HG02678 (cell line): ENCODE measurements around the gene TMEM131.
"Not testable (repeated sequence)": the region's sequence is repeated elsewhere in the genome, so short reads cannot be mapped to it uniquely, and the experiment has no call there.

ENCODE experiments used
- ATAC-seq: cut with Tn5 transposase; IDR thresholded peaks from one replicate; pipeline ENCODE4 v1.9.1; 2021; ENCODE audit warnings: mild to moderate bottlenecking, moderate library complexity; ENCODE audit not compliant: unreplicated experiment

TMEM131 gene

GRCh38 chr2:97714950-97715652, 280.6 kb downstream of the TMEM131 start:
- ATAC-seq, result no peak

DNA sequence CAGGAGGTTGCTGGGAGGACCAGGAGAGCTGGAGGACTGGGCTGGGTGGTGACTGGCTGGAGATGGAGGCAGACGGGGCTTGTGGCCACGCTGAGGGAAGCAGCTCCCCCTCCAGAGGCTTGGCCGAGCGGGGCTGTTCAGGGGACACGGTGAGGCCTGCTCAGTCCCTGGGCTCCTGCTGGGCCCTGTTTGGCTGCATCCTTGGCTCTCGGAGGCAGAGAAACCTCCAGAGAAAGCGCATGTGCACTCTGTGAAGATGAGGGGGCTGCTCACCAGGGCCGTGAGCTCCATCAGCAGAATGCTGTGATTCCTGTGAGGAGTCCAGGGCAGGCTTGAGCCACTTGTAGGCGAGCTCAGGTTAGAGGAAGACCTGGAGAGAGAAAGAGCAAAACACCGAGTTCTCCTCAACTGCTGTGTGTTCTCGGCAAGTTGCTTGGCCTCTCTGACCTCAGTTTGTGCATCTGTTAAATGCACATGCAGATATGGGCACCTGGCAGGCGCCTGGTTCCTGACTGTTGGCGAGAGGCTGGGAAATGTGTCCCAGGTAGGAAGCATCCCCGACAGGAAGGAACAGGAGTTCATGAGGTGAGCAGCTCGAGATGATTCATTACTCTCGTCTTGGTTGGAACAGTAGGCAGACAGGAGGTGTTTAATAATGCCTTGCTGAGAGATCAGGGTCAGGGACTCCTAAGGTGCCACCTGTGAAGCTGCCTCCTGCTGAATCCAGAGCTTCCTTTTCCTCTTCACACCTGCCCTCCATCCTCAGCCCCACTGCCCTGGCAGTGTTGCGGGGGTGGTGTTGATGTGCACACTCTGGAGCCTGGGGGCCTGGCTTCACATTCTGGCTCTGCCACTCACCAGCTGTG, 281.4 kb downstream of the TMEM131 start:
- ATAC-seq, result no peak

- ATAC-seq, result no peak
Observed at GRCh38 chr2:97713296-97714083, 282.3 kb downstream of the TMEM131 start, which contains the start of gene ZAP70. Gene ZAP70, plus strand, starts transcription at chr2:97713576. Its CDS starts 10,461 bp downstream, at chr2:97724037.

GRCh38 chr2:97712693-97713295, 283.0 kb downstream of the TMEM131 start:
- no peak for ATAC-seq

DNA sequence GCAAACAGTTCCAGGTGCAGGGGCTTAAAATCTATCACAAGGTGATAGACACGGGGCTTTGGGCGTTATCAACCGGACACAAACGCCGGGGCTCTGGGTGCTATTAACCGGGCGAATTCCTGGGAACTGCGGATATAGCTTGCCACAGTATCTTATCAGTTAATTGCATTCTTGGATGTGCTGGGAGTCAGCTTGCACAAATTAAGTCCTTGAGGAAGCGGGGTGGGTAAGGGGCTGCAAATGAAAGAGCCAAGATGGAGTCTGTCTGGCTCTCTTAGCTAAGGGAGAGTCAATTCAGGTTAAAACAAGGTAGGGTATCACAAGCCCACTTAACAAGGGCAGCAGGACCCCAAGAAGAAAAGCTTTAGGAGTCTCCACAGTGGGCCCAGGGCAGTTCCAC, 283.6 kb downstream of the TMEM131 start:
- not testable (repeated sequence) for ATAC-seq

DNA sequence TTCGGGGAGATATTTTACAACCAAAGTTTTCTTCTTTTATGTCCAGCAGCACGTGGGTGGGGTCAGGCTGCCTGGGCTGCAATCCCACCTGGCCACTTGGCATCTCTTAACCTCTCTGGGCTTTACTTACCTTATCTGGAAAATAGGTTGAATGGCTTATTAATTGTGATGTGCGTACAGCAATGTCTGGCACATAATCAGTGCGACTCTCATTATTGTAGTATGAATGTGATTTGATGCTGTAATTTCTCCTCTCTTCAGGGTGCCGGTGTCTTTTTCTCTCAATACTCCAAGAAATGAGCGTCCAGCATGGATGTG, 284.4 kb downstream of the TMEM131 start:
- ATAC-seq, result no peak

DNA sequence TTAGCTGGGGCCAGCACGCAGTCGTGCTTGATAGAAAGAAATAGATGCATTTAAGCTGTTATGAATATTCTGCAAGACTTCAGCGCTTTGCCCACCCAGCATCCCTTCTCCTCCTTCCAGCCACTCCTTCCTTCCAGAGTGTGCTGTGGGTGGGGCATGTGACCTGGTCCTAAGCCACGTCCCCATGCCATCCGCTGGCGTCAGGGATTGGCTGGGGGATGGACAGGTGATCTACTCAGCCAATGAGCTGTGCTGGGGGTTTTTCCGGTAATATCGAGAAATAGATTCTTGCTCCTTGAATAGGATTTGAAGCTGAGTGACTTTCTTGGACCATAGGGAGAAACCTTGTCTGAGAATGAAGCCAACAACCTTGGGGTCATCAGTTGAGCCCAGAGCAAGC, 287.1 kb downstream of the TMEM131 start:
- no peak for ATAC-seq

GRCh38 chr2:97708048-97708380, 287.7 kb downstream of the TMEM131 start:
- no peak for ATAC-seq

DNA sequence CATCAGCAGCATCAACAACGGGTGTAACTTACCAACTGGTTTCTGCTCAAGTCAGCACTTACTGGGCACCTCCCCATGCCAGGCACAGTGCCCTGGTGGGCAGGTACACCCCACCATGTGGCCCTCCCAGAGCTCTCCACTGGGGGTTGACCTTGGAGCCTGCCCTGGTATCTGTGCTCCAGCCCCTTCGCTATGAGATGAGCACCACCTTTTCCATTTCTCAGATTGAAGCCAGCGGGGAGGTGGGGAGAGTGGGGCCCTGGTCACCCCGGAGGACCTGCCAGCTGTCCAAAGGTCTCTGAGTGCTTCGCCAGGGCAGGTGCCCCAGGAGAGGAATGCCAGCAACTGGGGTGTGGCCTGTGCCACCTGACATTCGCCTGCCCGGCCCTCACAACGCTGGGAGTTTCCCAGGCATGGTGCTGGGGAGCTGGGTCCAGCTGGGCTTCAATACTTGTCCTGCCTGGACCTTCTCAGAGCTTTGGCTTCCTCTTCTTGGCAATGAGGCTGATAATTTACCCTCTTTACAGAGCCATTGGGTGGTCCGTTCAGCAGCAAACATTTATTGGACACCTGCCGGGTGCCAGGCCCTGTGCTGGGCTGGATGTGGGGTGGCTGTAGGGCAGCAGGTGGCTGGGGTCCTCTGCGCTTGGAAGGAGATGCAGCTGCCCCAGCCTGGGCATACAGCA, 288.2 kb downstream of the TMEM131 start:
- ATAC-seq, result no peak

- no peak for ATAC-seq
Observed at GRCh38 chr2:97706708-97707345, 288.9 kb downstream of the TMEM131 start.
